ENCODE measurements around the gene FMC1.
A peak's percentile ranks its signal among the peaks of the same experiment; 100 is the strongest.
"Not testable (repeated sequence)": the region's sequence is repeated elsewhere in the genome, so short reads cannot be mapped to it uniquely, and the experiment has no call there.

Gene FMC1

GRCh38 chr7:139340037-139340807 lies 915 bp upstream of the FMC1 start:
- DNase-seq (ENCODE audit: low spot score) = peak; percentile 100

GRCh38 chr7:139340808-139341057 lies 404 bp upstream of the FMC1 start:
- DNase-seq (ENCODE audit: low spot score) = no peak

GRCh38 chr7:139341776-139342226 lies 664 bp downstream of the FMC1 start:
- DNase-seq (ENCODE audit: low spot score) = no peak

GRCh38 chr7:139345042-139345441 lies 3.9 kb downstream of the FMC1 start:
- no peak for DNase-seq (ENCODE audit: low spot score)

GRCh38 chr7:139351027-139351426 lies 9.9 kb downstream of the FMC1 start:
- no peak for DNase-seq (ENCODE audit: low spot score)

GRCh38 chr7:139354729-139355128 lies 13.6 kb downstream of the FMC1 start:
- DNase-seq (ENCODE audit: low spot score) = no peak

- DNase-seq (ENCODE audit: low spot score) = no peak
Measured at GRCh38 chr7:139355320-139355719, 14.2 kb downstream of the FMC1 start.

GRCh38 chr7:139357729-139358506 lies 16.8 kb downstream of the FMC1 start:
- DNase-seq (ENCODE audit: low spot score) = not testable (repeated sequence)

- DNase-seq (ENCODE audit: low spot score) = peak; percentile 31
Measured at GRCh38 chr7:139358541-139359365, 17.6 kb downstream of the FMC1 start.

GRCh38 chr7:139359366-139360209 lies 18.5 kb downstream of the FMC1 start, which contains the start of gene LUC7L2:
Gene LUC7L2 (plus strand): TSS chr7:139359894. CDS start chr7:139360262, 368 bp downstream.
- peak; percentile 98 for DNase-seq (ENCODE audit: low spot score)

GRCh38 chr7:139360210-139360947 lies 19.2 kb downstream of the FMC1 start:
- peak; percentile 96 for DNase-seq (ENCODE audit: low spot score)

GRCh38 chr7:139360948-139361307 lies 19.8 kb downstream of the FMC1 start:
- DNase-seq (ENCODE audit: low spot score) = no peak

- no peak for DNase-seq (ENCODE audit: low spot score)
Measured at GRCh38 chr7:139361523-139361922, 20.4 kb downstream of the FMC1 start.

- no peak for DNase-seq (ENCODE audit: low spot score)
Measured at GRCh38 chr7:139362302-139362701, 21.2 kb downstream of the FMC1 start.

- no peak for DNase-seq (ENCODE audit: low spot score)
Measured at GRCh38 chr7:139362981-139363380, 21.8 kb downstream of the FMC1 start.

GRCh38 chr7:139365336-139365735 lies 24.2 kb downstream of the FMC1 start:
- DNase-seq (ENCODE audit: low spot score) = no peak

GRCh38 chr7:139366400-139366799 lies 25.3 kb downstream of the FMC1 start:
- no peak for DNase-seq (ENCODE audit: low spot score)

GRCh38 chr7:139367438-139368155 lies 26.5 kb downstream of the FMC1 start:
- no peak for DNase-seq (ENCODE audit: low spot score)

- no peak for DNase-seq (ENCODE audit: low spot score)
Measured at GRCh38 chr7:139370301-139370942, 29.3 kb downstream of the FMC1 start.

Data from SK-N-DZ (cell line).